HCT116 (cell line): ENCODE measurements around the gene SNRPF.

Source experiments
- CTCF ChIP-seq, 3 experiments: fragments of 200-600 bp in 1 of 3; sonication (generic) in 1 of 3; IDR thresholded peaks in 2 of 3; conservative IDR thresholded peaks in 1 of 3; 2 replicates each; pipeline ENCODE4 v1.5.1; 2012 to 2017; ENCODE audit warnings: low read depth in 2 of 3, low read length in 2 of 3, antibody characterized with exemption in 1 of 3, borderline replicate concordance in 1 of 3, control low read depth in 1 of 3, mild to moderate bottlenecking in 1 of 3, mixed read lengths in 1 of 3, mixed run types in 1 of 3, moderate library complexity in 1 of 3; ENCODE audit not compliant: insufficient read depth in 1 of 3
- EGR1 ChIP-seq: IDR thresholded peaks from 2 replicates; pipeline ENCODE4 v1.6.1; 2012; ENCODE audit warnings: low read depth
- EZH2 ChIP-seq: fragments of 200-600 bp; sonication (generic); IDR thresholded peaks from 2 replicates; pipeline ENCODE4 v1.6.1; 2017; ENCODE audit warnings: antibody characterized with exemption, mixed run types
- REST ChIP-seq: IDR thresholded peaks from 2 replicates; pipeline ENCODE4 v1.6.1; 2012; ENCODE audit warnings: low read depth
- SRF ChIP-seq: IDR thresholded peaks from 2 replicates; pipeline ENCODE4 v1.6.1; 2012; ENCODE audit warnings: low read depth
- TCF7L2 ChIP-seq: IDR thresholded peaks from 2 replicates; pipeline ENCODE4 v1.7.0; 2011; ENCODE audit warnings: borderline replicate concordance, inconsistent platforms; ENCODE audit not compliant: insufficient read depth, insufficient read length; ENCODE audit errors: extremely low read depth

- TF ChIP-seq CTCF (IDR thresholded peaks at IDR 0.05 in 2 of 3, conservative IDR thresholded peaks at IDR 0.05 in 1 of 3; ENCODE audit: borderline replicate concordance in 1 of 3, insufficient read depth in 1 of 3, low read depth in 2 of 3, low read length in 2 of 3) (no peak), REST (no peak), EGR1 (no peak), EZH2 (no peak), TCF7L2 (no peak), SRF (no peak)
Measured at GRCh38 chr12:95829395-95829794, 29.4 kb upstream of the SNRPF start.
